ENCODE results near the gene CACNA2D3. TPM values are rescaled to one million over a fixed set of nuclear protein-coding genes. Genes with fewer than 3 reads are reported as not detected.
"Not testable (repeated sequence)": the region's sequence is repeated elsewhere in the genome, so short reads cannot be mapped to it uniquely, and the experiment has no call there.

Gene CACNA2D3
- total RNA-seq, 1 donor from 2014 or later: 8.3 TPM

DNA sequence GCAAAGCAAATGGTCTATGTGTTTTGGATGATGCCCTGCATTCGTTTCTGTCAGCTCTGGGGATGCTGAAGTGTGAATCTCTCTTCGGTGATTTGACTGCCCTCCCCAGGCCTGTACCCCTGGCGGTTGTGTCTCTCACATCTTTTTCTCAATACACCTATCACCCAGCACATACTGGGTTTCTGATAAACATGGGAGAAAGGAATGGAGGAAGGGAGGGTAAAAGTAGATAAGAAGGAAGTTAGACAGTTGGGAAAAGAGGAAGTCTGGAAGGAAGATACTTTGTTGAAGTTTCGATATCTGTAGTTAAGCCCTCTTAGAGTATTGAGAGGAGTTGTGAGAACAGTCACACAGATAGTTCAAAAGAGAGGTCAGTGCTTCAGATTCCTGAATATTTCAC lies 841.3 kb downstream of the CACNA2D3 start:
- no peak for DNase-seq (ENCODE audit: low spot score)

DNA sequence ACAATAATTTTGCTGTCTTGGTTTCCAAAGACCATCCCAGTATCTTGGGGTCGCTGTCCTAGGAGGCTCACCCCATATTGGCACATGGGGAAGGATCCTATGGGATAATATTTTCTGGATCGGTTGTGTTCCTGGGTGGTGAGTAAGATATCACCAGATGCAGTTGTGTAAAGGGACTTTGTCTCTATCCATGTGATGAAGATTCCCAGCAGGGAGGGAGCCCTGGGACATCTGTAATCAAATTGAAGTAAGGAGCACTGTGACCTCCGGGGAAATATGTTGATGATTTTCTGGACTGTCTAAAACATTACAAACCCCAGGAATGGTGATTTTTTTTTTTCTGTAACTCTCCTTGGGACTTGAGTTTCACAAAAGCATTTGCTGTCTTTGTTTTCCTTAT lies 841.7 kb downstream of the CACNA2D3 start:
- no peak for DNase-seq (ENCODE audit: low spot score)

DNA sequence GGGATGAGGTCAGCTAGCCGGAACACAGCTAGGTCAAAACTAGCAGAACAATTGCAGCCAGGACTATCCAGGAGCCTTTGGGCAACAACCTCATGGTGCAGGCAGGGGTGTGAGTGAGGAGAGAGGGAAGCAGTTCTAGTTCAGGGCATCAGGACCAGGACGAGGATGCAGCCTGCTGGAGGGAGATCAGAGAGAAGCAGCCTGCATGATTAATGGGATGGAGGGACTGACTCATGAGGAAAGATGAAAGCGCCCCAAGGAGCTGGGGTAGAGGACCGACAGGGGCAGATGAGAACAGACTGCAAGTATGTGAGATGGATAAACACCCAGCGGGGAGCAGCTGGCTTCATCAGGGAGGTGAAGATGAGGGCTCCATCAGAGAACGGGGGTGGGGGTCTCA lies 843.4 kb downstream of the CACNA2D3 start:
- DNase-seq (ENCODE audit: low spot score): no peak

DNA sequence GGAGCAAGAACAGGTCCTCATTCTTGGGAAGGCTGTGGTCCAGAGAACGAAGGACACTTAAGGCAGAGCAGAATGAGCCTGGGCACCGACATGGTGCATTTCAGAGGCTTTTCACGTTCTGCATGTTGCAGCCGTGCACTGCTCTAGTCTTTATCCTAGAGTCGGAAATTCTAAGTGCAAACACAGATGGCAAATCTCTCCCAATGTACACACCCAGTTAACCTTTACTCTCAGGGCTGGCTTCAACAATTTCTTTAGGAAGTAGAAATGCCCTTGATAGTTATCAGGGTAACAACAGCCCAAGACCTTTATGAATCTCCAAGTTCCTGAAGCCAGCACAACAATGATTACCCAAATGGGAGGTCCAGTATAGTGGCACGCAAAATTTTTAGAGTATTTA lies 844.6 kb downstream of the CACNA2D3 start:
- no peak for DNase-seq (ENCODE audit: low spot score)

DNA sequence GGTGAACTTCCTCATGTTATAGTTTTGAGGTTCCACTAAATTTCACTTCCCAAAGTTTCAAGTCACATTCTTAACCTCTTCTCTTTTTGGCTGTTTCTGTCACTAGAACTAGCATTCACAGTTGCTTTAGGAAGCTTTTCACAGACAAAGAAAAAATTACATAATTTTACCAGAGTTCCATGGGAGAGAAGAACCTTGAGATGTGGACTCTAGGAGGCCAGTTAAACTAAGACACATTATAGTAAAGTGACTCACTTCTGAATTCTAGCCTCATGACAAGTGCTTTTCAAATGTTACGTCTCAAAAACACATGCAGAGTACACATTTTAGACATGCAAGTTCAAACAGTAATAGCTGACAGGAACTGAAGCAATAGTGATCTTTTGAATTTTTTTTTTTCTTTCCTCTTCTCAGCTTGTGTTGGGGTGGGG lies 845.4 kb downstream of the CACNA2D3 start:
- no peak for DNase-seq (ENCODE audit: low spot score)

DNA sequence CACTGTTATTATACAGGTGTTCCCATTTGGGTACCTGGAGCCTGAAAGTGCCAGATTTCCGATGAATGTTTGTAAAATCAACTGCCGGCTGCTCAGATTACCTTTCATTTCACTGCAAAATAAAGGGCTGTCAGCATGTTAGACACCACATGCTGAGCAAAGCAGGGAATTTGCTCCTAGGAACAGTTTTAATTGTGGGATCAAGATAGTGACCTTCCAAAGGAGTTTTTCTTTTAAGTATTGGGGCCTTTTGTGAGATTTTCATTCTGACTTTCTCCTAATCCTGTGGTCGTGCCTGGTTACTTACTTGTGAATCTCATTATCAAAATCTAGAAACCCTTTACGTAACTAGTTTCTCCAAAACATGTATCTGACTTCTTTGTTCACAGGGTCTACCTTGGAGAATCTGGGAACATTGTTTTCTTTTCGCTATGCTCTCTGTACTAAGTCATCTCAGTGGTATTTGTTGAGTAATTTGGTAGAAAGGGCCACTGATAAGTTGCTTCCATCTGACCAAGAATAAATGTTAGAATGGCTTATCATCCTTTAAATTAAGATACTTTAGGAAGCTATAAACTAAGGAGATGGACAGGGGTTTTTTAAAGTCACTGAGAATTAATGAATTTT lies 846.3 kb downstream of the CACNA2D3 start:
- DNase-seq (ENCODE audit: low spot score): no peak

DNA sequence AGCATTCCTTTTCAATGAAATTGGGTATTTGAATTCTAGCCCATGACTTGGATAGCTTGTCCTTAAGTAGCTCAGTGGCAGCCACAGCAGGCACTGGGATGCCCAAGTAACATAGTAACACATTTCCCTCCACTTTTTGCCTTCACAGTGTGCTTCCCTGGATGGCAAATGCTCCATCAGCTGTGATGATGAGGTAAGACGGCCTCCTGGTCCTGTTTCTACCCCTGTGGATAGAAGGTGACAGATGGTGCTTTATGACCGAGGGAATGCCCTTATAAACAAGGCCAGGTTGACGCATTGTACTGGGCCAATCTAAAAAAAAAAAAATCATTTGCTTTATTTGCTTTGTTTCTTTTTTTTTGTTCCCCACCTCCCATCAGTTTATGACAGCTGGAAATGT lies 847.3 kb downstream of the CACNA2D3 start:
- DNase-seq (ENCODE audit: low spot score): no peak

DNA sequence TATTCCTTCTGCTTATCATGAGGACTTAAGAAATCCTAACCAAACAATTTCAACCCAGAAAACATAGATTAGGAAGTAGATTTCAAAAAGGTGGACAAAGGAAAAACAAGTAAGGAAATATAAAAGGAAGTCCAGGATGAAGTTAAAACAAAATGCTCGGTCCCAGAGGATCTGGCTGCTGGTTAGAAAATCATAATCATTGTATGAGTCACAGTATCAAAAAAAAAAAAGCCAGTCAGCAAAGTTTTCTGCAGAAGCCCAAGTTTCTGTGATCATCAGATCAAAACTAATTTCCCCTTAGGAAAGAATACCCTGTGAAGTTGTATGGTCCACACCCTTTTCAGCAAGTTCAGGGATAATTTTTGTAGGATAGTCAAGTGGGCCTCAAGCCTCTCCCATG lies 848.5 kb downstream of the CACNA2D3 start:
- no peak for DNase-seq (ENCODE audit: low spot score)

DNA sequence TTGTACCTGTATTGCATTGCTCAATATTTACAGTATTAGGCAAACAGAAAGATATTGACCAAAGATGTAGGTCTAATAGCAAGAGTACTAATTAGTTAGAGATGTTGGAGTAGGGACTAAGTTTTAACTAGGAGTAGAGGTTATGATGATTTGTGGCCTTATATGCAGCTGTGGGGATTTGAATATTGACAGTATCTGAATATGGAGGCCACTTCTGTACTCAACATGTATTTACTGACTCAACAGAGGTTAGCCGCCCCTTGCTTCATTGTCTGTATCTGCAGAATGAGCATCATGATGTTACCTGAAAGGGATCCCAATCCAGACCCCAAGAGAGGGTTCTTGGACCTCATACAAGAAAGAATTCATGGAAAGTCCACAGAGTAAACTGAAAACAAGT lies 855.1 kb downstream of the CACNA2D3 start:
- no peak for DNase-seq (ENCODE audit: low spot score)

DNA sequence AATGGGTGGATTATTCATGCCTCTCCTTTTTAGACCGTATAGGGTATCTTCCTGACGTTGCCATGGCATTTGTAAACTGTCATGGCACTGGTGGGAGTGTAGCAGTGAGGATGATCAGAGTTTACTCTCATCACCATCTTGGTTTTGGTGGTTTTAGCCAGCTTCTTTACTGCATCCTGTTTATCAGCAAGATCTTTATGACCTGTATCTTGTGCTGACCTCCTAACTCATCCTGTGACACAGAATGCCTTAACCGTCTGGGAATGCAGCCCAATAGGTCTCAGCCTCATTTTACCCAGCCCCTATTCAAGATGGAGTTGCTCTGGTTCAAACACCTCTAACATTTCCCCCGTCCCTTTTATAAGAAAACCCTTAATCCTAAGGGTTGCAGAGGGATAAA lies 855.6 kb downstream of the CACNA2D3 start:
- DNase-seq (ENCODE audit: low spot score): not testable (repeated sequence)

DNA sequence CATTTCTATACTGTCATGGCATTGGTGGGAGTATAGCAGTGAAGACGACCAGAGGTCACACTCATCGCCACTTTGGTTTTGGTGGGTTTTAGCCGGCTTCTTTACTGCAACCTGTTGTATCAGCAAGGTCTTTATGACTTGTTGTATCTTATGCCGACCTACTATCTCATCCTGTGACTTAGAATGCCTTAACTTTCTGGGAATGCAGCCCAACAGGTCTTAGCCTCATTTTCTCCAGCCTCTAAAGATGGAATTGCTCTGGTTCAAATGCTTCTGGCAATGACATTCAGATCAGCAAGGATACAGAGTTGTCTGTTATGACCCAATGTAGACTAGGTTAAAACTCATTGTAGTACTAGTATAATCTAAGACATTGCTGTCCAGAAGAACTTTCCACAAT lies 860.5 kb downstream of the CACNA2D3 start:
- no peak for DNase-seq (ENCODE audit: low spot score)

DNA sequence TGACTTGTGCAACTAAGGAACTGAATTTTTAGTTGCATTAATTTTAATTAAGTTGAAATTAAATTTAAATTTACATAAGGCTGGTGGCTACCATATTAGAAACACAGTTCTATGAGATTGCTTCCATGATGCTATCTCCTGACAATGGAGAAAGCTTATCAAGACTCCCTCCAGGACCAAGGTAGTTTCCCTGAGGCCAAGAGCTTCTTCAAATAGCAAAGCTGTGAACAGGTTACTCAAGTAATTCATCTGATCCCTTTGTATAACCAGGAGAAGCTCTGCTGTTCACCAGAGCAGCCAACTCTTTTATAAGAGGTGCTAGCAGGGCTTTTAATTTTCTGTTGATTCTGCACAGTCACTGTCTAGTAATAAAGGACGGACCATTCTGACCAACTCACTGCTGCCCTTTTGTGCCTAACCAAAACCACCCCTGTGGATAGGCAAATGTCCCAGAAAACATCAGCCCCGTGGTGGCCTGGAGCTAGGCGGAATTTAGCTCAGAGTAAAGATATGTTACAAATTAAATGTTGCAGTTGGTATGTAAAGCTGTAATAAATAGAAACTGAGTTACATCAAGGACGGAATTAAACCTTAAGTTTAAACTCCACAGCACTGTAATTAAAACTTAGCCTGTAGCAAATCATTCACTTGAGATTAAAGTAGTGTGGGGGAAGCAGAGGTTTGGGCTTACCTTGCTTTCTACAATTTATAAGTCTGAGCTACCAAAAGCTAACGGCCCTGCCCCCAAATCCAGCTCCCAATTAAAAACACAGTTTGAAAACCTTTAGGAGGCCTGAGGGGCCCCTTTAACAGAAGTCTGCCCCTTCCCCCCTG lies 861.1 kb downstream of the CACNA2D3 start:
- DNase-seq (ENCODE audit: low spot score): no peak

DNA sequence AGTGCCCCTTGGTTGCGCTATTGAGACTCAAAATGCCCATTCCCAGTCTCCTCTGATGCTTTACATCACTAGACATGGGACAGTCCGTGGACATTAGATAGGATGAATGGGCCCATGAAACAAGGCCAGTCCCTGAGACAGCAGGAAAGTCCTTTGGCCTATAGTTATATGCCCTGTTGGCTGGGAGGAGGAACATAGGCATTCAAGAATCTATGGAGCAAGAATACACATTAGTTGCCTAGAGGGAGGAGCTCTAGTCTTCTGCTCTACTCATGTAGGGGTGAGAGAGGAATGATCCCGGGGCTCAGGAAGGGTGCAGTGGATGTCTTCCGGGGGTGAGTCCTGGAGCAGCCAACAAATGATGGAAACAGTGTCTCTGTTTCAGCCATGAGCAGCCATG lies 863.5 kb downstream of the CACNA2D3 start:
- DNase-seq (ENCODE audit: low spot score): no peak

DNA sequence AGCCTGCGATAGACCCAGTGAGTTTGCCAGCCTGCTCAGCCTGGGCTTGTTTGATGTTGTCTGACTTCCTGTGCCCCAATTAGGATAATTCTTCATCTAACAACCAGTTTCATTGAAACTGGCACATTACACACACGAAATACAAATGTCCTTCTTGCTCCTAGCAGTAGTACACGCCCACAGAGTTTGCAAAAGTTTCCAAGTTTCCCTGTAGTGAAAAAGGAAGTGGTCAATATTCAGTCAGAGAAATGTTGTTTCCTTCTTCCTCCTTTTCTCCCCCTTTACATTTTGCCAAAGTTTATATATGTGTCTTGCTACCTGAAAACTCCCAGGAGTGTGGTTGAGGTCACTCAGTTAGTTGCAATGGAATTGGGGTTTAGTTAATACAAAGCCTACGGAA lies 863.9 kb downstream of the CACNA2D3 start:
- no peak for DNase-seq (ENCODE audit: low spot score)

DNA sequence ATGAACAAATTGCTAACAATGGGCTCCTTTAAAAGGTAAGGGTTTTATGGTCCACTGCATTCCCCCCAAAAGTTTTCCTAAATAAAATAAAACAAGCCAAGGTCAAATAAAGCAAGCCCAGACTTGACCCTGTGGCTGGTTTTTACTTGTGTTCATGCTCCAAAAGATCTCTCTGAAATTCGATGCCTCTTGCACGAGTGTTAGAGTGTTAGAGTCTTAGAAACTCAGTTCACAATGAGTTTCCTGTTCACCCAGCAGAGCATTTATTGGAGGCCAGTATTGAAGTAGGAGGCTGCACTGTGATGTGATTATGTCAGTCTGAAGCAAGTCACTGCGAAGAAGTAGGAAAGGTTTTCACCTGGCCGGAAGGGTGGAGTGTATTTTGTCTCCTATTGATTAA lies 865.4 kb downstream of the CACNA2D3 start:
- DNase-seq (ENCODE audit: low spot score): no peak

DNA sequence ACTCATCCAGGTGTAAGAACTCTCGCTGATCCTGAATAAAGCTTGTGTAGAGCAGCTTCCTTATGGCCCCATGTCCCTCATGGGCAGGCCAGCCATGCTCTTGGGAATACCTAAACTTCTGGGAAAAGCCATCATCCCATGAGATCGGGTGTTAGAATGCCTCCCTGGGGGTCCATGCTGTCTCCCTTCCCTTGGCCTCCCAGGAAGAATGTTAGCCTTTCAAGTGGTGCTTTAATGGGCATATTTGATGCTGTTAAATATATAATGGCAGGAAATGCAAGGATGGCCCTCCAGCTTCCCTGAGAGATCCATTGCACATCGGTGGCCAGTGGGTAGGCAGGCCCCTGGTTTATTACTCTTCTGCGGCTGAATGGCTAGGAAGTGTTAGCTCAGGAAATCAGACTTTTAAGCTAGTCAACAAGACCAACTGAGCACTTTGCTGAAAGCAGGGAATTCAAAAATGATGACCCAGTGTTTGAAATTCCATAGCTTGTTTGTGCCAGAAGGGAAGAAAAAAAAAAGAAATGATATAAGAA lies 866.0 kb downstream of the CACNA2D3 start:
- DNase-seq (ENCODE audit: low spot score): no peak

DNA sequence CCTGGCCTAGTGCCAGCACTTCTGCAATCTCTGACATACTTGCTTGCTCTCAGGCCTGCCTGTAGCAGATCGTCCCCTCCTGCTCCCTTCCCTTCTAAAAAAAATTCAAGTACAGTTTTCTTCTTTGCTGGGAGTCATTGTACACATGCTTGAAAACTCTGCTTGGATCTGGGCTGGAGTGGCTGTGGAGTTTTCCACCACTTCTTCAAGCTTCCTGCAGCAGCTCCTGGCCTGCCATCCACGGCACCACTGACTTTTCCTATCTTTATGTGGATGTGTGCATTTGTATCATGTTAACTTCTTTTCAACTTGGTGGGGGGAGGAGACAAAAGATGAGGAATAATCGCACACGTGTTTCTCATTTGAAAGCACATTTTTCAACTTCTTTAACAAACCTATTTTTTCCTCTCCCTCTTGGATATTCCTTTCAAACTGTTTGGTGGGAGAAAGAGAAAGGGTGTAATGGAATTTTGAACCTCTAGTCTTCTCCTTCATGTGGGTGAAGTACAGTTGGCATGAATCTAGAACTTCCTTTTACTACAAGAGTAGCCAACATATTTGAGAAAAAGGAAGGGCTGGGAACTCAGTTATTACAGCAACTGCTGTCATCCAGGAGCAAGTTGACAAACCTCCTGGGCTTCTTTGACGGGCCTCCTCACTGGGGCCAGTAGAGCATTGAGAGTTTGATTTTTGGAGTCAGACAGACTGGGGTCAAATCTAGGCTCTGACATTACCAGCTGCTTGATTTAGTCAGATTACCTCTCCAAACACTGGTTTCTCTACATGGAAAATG lies 866.7 kb downstream of the CACNA2D3 start:
- peak; percentile 46 for DNase-seq (ENCODE audit: low spot score)

DNA sequence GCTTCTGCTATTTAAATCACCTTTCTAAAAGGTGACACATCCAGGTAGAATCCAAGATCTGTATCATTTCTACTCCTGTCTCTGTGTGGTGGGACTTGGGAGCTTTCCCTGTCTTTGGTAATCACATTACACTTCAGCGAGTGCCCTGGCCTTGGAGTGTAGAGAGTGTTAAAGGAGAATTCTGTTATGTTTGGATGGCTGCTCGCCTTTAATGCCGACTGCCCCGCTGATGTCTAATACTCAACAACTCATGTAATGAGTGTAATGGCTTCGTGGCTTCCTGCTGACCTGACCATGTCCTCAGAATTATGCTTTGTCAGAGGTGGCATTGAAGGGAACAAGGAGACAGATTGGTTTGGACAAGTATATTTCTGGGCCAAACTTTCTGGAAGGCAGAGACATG lies 871.8 kb downstream of the CACNA2D3 start:
- no peak for DNase-seq (ENCODE audit: low spot score)

DNA sequence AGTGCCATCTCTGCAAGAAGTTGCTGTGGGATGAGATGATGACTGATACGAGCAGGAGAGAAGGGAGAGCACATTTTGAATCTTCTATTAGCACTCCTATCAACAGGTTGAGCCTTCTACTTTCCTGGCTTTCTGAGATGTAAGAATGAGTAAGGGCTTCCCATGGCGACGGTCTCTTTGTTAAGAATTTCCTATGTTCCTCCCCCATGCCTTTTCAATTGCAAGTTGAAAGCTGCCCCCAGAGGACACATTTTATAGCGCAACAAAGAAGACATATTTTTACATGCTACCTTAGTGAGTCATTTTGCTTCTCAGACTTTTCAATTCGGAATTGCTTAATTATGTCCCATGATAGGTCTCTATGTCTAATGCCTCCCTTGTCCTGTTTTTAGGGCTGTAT lies 876.8 kb downstream of the CACNA2D3 start:
- no peak for DNase-seq (ENCODE audit: low spot score)

DNA sequence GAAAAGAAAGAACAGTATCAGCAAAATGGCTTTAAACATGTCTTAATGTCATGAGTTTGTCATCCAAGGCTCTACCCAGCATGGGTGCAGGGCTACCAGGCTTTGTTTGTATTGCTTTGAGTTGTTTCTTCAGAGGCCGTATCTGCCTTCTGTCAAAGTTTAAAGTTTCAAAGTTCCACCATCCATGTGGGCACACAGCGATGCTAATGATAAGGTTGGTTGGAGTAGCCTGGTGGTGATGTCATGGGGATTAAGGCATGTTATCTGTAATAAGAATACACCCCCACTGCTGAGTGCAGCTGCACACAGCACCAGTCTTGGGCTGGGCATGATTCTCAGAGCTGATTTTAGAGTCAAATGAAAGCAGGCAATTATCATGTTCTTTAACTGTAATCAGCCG lies 877.5 kb downstream of the CACNA2D3 start:
- DNase-seq (ENCODE audit: low spot score): no peak

DNA sequence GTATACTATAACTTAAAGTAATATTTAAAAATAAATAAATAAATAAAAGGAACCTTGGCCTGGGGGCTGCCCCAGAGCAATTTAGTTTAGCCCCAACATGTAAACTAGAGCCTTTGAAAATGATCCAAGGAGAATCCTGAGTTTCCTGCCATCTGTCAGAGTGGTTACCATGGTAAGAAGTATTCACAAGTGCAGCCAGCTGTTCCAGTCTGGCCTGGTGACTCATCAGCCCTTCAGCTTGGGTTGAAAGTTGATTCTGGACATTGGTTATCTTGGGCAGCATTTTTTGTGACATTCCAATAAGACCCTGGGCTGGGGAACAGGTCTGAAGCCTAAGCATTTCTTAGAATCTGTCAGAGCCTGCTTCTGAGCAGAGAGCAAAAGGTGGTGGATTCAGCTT lies 878.2 kb downstream of the CACNA2D3 start:
- DNase-seq (ENCODE audit: low spot score): peak; percentile 46

DNA sequence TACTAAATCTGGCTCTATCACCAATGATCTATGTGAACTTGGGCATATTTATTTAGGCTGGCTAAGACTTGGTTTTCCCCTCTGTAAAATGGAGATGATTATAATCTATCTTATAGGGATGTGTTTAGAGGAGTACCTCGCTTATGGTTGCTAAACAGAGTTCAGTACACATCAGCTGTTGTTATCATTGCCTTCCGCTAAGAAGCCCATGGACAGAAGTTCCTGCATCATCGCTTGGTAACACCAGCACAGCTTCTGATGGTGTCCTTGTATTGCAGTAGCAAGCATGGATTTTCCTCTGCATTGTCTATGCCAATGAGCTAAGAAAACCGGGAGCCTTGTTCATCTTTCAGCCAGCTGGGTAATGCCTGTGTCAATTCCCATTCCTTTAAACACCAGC lies 878.6 kb downstream of the CACNA2D3 start:
- no peak for DNase-seq (ENCODE audit: low spot score)

All from ureter (tissue), 1 donor.